H9 (cell line): ENCODE data around the gene TMBIM6. TPM values are rescaled to one million over a fixed set of nuclear protein-coding genes. Genes with fewer than 3 reads are reported as not detected.

Experiments used
- DNase-seq: peaks from one replicate; pipeline ENCODE4 v3.0.0-alpha.2; 2017
- H2AFZ ChIP-seq: one replicate; pipeline ENCODE4 v1.6.1; 2013; ENCODE audit warnings: mild to moderate bottlenecking, low read length, control low read depth, moderate library complexity
- H2AK5ac ChIP-seq: 2 replicates; pipeline ENCODE4 v1.6.1; 2013; ENCODE audit warnings: low read length, control low read depth, mixed read lengths; ENCODE audit not compliant: insufficient read length
- H2BK120ac ChIP-seq: one replicate; pipeline ENCODE4 v1.6.1; 2013; ENCODE audit warnings: low read depth, mild to moderate bottlenecking, low read length, control low read depth, inconsistent platforms; ENCODE audit not compliant: poor library complexity, severe bottlenecking
- H2BK12ac ChIP-seq: 2 replicates; pipeline ENCODE4 v1.6.1; 2013; ENCODE audit warnings: low read length, control low read depth, mixed read lengths, low read depth; ENCODE audit not compliant: insufficient read length
- H2BK15ac ChIP-seq: 2 replicates; pipeline ENCODE4 v1.6.1; 2013; ENCODE audit warnings: low read depth, low read length, control low read depth
- H2BK20ac ChIP-seq: one replicate; pipeline ENCODE4 v1.6.1; 2013; ENCODE audit warnings: low read depth, mild to moderate bottlenecking, low read length, control low read depth, inconsistent platforms; ENCODE audit not compliant: poor library complexity, severe bottlenecking
- H2BK5ac ChIP-seq: 2 replicates; pipeline ENCODE4 v1.6.1; 2013; ENCODE audit warnings: low read length, control low read depth, mixed read lengths; ENCODE audit not compliant: insufficient read length
- H3K14ac ChIP-seq: 2 replicates; pipeline ENCODE4 v1.6.1; 2013; ENCODE audit warnings: low read length, control low read depth; ENCODE audit not compliant: insufficient read depth
- H3K18ac ChIP-seq: 2 replicates; pipeline ENCODE4 v1.6.1; 2013; ENCODE audit warnings: low read depth, mild to moderate bottlenecking, mixed read lengths, low read length, control low read depth; ENCODE audit not compliant: insufficient read length
- H3K23ac ChIP-seq: 2 replicates; pipeline ENCODE4 v1.6.1; 2013; ENCODE audit warnings: low read length, control low read depth, mixed read lengths, low read depth; ENCODE audit not compliant: insufficient read length
- H3K23me2 ChIP-seq: 2 replicates; pipeline ENCODE4 v1.6.1; 2013; ENCODE audit warnings: low read depth, mild to moderate bottlenecking, mixed read lengths, low read length, control low read depth; ENCODE audit not compliant: insufficient read length, poor library complexity, severe bottlenecking
- H3K27ac ChIP-seq: 2 replicates; pipeline ENCODE4 v1.5.1; 2013; ENCODE audit warnings: low read length, control low read depth, mixed read lengths, low read depth; ENCODE audit not compliant: insufficient read length
- H3K27me3 ChIP-seq: 2 replicates; pipeline ENCODE4 v1.6.1; 2013; ENCODE audit warnings: low read length, control low read depth, inconsistent platforms; ENCODE audit not compliant: insufficient read depth
- H3K4ac ChIP-seq: 2 replicates; pipeline ENCODE4 v1.6.1; 2013; ENCODE audit warnings: low read depth, mild to moderate bottlenecking, control low read depth, inconsistent platforms, low read length, moderate library complexity
- H3K4me1 ChIP-seq: 2 replicates; pipeline ENCODE4 v1.6.1; 2013; ENCODE audit warnings: low read length, control low read depth, inconsistent platforms; ENCODE audit not compliant: insufficient read depth
- H3K4me2 ChIP-seq: 2 replicates; pipeline ENCODE4 v1.6.1; 2013; ENCODE audit warnings: low read length, control low read depth, mixed read lengths; ENCODE audit not compliant: insufficient read length, insufficient read depth
- H3K56ac ChIP-seq: 2 replicates; pipeline ENCODE4 v1.6.1; 2013; ENCODE audit warnings: low read depth, mild to moderate bottlenecking, mixed read lengths, low read length, control low read depth; ENCODE audit not compliant: insufficient read length
- H3K79me1 ChIP-seq: 2 replicates; pipeline ENCODE4 v1.6.1; 2013; ENCODE audit warnings: low read depth, mild to moderate bottlenecking, moderate library complexity, low read length, control low read depth, inconsistent platforms; ENCODE audit not compliant: insufficient read depth, poor library complexity, severe bottlenecking
- H3K79me2 ChIP-seq: 2 replicates; pipeline ENCODE4 v1.6.1; 2013; ENCODE audit warnings: low read length, control low read depth, inconsistent platforms; ENCODE audit not compliant: insufficient read depth
- H3K9ac ChIP-seq: 2 replicates; pipeline ENCODE4 v1.6.1; 2013; ENCODE audit warnings: low read length, control low read depth, mixed read lengths; ENCODE audit not compliant: insufficient read length; ENCODE audit errors: extremely low read depth
- H3K9me3 ChIP-seq: one replicate; pipeline ENCODE4 v1.6.1; 2013; ENCODE audit warnings: low read depth, low read length, inconsistent platforms; ENCODE audit not compliant: control insufficient read depth
- H3T11ph ChIP-seq: one replicate; pipeline ENCODE4 v1.6.1; 2013; ENCODE audit warnings: mild to moderate bottlenecking, low read length, control low read depth, inconsistent platforms
- H4K20me1 ChIP-seq: one replicate; pipeline ENCODE4 v1.6.1; 2013; ENCODE audit not compliant: control insufficient read depth, insufficient read length, insufficient read depth
- H4K5ac ChIP-seq: 2 replicates; pipeline ENCODE4 v1.6.1; 2013; ENCODE audit warnings: low read depth, mild to moderate bottlenecking, mixed read lengths, low read length, control low read depth; ENCODE audit not compliant: insufficient read length
- H4K8ac ChIP-seq: replicated peaks from 2 replicates; pipeline ENCODE4 v1.6.1; 2013; ENCODE audit warnings: low read length, control low read depth, mixed read lengths, low read depth; ENCODE audit not compliant: insufficient read length
- H4K91ac ChIP-seq: 2 replicates; pipeline ENCODE4 v1.6.1; 2013; ENCODE audit warnings: low read depth, mild to moderate bottlenecking, moderate library complexity, mixed read lengths, low read length, control low read depth; ENCODE audit not compliant: insufficient read length
- H3K27ac Mint-ChIP-seq, 3 experiments: 2 replicates in 2 of 3; 3 replicates in 1 of 3; pipeline ENCODE4 v1.8.0; 2020 to 2021; ENCODE audit warnings: mixed read lengths in 3 of 3, mild to moderate bottlenecking in 1 of 3, moderate library complexity in 1 of 3
- H3K27me3 Mint-ChIP-seq: 2 replicates; pipeline ENCODE4 v1.8.0; 2021; ENCODE audit warnings: low read depth, mild to moderate bottlenecking, moderate library complexity, mixed read lengths
- H3K36me3 Mint-ChIP-seq, 3 experiments: 2 replicates in 2 of 3; 3 replicates in 1 of 3; pipeline ENCODE4 v1.8.0; 2020 to 2021; ENCODE audit warnings: low read depth in 3 of 3, mixed read lengths in 3 of 3; ENCODE audit not compliant: insufficient read depth in 1 of 3
- H3K4me1 Mint-ChIP-seq, 2 experiments: 2 replicates each; pipeline ENCODE4 v1.8.0; 2020; ENCODE audit warnings: mixed read lengths in 2 of 2
- H3K4me3 Mint-ChIP-seq, 2 experiments: 2 replicates in 1 of 2; 3 replicates in 1 of 2; pipeline ENCODE4 v1.8.0; 2020 to 2021; ENCODE audit warnings: mild to moderate bottlenecking in 2 of 2, mixed read lengths in 2 of 2, moderate library complexity in 1 of 2
- H3K9me3 Mint-ChIP-seq, 2 experiments: 2 replicates in 1 of 2; 3 replicates in 1 of 2; pipeline ENCODE4 v1.8.0; 2020; ENCODE audit warnings: mild to moderate bottlenecking in 2 of 2, mixed read lengths in 2 of 2, moderate library complexity in 1 of 2
- WGBS: extraction: QIAGEN DNeasy Blood & Tissue Kit; methylation state at CpG from one replicate; pipeline ENCODE4 v1.1.7; 2013; ENCODE audit warnings: missing lambda C conversion rate, low lambda C conversion rate, mixed read lengths; ENCODE audit not compliant: insufficient read length; ENCODE audit errors: extremely low coverage; 5-methylcytosine and 5-hydroxymethylcytosine counted together
- total RNA-seq: library from RNA; stranded (reverse); gene quantifications from 2 replicates; pipeline ENCODE4 v1.2.1, GENCODE V29; 2021
- TF ChIP-seq, protein P1 (sequence below): fragments of 200-600 bp; sonication (generic); conservative IDR thresholded peaks from 3 replicates; pipeline ENCODE4 v1.8.0; 2021; ENCODE audit warnings: antibody characterized with exemption, mild to moderate bottlenecking

The TMBIM6 gene
- total RNA-seq, 1 experiment from 2014 or later: 362 TPM

DNA sequence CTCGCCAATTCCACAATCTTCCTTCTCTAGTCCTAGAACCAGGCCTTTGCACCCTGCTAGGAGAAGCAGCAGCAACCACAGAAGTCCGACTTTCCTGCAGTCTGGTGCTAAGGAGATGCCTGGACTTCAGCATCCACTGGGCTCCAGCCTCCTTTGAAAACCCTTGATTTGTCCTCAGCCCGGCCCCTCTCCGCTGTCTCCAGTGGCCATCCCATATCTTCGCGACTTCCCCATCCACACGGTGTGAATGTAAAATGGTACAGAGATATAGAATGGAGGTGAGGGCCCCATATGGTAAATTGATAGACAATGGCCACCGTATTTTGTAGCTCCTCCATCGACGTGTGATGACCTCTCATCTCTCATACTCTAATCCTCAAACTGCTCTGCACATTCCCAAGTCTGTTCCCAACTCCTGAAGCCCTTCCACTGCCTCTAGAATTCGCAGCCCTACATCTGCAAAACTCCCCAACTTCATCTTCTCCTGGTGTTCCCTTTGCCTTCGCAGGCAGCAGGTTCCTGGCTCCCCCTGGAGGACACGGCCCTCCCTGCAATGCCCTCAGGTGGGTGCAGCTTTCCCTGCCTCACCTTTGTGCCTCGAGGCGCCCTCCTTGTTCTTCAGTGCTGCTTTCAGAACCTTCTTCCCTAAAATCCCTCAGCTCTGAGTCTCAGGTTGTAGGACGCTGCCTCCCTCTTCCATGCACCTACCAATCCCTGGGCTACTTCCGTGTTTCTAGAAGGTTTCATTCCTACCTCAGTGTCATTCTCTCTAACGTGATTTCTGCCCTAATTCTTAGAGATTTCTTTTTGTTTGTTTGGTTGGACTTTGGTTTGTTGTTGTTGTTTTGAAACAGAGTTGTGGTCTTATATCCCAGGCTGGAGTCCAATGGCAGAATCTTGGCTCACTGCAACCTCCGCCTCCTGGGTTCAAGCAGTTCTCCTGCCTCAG is 36.7 kb downstream of the TMBIM6 start:
- H3T11ph ChIP-seq: no peak overlapping the region
- no peaks in the 10 kb centered on the region for H3K9me3 Mint-ChIP-seq
- H3K36me3 Mint-ChIP-seq: no peaks in the 10 kb centered on the region
- H3K4me3 Mint-ChIP-seq: no peak overlapping the region
- H3K4ac ChIP-seq: no peak overlapping the region
- H3K4me1 ChIP-seq: no peaks in the 10 kb centered on the region
- H3K14ac ChIP-seq: no peak overlapping the region
- no peak overlapping the region for H3K27ac ChIP-seq
- peak; percentile 93 for DNase-seq
- no peaks in the 10 kb centered on the region for H3K27me3 ChIP-seq
- H2BK120ac ChIP-seq: no peak overlapping the region
- no peak overlapping the region for H3K4me2 ChIP-seq
- H4K8ac ChIP-seq: no peak overlapping the region
- H3K79me2 ChIP-seq: no peaks in the 10 kb centered on the region
- no peak overlapping the region for H2AFZ ChIP-seq
- no peak overlapping the region for H2BK12ac ChIP-seq
- no peak overlapping the region for H3K18ac ChIP-seq
- no peak overlapping the region for H4K91ac ChIP-seq
- WGBS: no CpG with 5 or more reads among the region's 19 CpGs
- no peak overlapping the region for H3K9ac ChIP-seq
- H3K27me3 Mint-ChIP-seq: peaks cover 32% of the 10 kb centered on the region
- TF ChIP-seq, protein P1, sequence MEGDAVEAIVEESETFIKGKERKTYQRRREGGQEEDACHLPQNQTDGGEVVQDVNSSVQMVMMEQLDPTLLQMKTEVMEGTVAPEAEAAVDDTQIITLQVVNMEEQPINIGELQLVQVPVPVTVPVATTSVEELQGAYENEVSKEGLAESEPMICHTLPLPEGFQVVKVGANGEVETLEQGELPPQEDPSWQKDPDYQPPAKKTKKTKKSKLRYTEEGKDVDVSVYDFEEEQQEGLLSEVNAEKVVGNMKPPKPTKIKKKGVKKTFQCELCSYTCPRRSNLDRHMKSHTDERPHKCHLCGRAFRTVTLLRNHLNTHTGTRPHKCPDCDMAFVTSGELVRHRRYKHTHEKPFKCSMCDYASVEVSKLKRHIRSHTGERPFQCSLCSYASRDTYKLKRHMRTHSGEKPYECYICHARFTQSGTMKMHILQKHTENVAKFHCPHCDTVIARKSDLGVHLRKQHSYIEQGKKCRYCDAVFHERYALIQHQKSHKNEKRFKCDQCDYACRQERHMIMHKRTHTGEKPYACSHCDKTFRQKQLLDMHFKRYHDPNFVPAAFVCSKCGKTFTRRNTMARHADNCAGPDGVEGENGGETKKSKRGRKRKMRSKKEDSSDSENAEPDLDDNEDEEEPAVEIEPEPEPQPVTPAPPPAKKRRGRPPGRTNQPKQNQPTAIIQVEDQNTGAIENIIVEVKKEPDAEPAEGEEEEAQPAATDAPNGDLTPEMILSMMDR: peak; percentile 92
- H3K27ac Mint-ChIP-seq: peak overlapping the region in 1 of 3 experiments; percentile 19; a peak in 2 of 7 replicates
- no peak overlapping the region for H3K23ac ChIP-seq
- no peaks in the 10 kb centered on the region for H4K20me1 ChIP-seq
- no peak overlapping the region for H2BK15ac ChIP-seq
- H3K56ac ChIP-seq: no peak overlapping the region
- H2AK5ac ChIP-seq: no peak overlapping the region
- H4K5ac ChIP-seq: no peak overlapping the region
- H2BK5ac ChIP-seq: no peak overlapping the region
- H3K79me1 ChIP-seq: no peaks in the 10 kb centered on the region
- no peaks in the 10 kb centered on the region for H3K9me3 ChIP-seq
- peaks cover 13 to 19% of the 10 kb centered on the region in 2 experiments for H3K4me1 Mint-ChIP-seq
- no peak overlapping the region for H2BK20ac ChIP-seq
- H3K23me2 ChIP-seq: no peaks in the 10 kb centered on the region
